ENCODE results near the gene DBT.

Gene DBT

GRCh38 chr1:100177295-100178041, 72.2 kb downstream of the DBT start:
- in situ Hi-C loops (cut with HindIII; ENCODE audit: low pct_ligation_motif_present, low sequenced_read_pairs): no loop called here
- no peak for DNase-seq
- TF ChIP-seq CTCF (IDR thresholded peaks at IDR 0.05; ENCODE audit: low read depth, low read length, missing control alignments): no peak
- no peak overlapping the region for H3K4me3 ChIP-seq (ENCODE audit: low read depth, low read length)
- H3K36me3 ChIP-seq (replicated peaks): no peaks in the 10 kb centered on the region
- H3K27me3 ChIP-seq (replicated peaks): no peaks in the 10 kb centered on the region
- no peak overlapping the region for H3K27ac ChIP-seq

GRCh38 chr1:100168051-100168450, 81.6 kb downstream of the DBT start:
- no peak overlapping the region for H3K4me3 ChIP-seq (ENCODE audit: low read depth, low read length)
- no peaks in the 10 kb centered on the region for H3K27me3 ChIP-seq (replicated peaks)
- no peak for TF ChIP-seq CTCF (IDR thresholded peaks at IDR 0.05; ENCODE audit: low read depth, low read length, missing control alignments)
- no peak for DNase-seq
- in situ Hi-C loops (cut with HindIII; ENCODE audit: low pct_ligation_motif_present, low sequenced_read_pairs): no loop called here
- no peak overlapping the region for H3K27ac ChIP-seq
- no peaks in the 10 kb centered on the region for H3K36me3 ChIP-seq (replicated peaks)

- Histone ChIP-seq H3K36me3 (replicated peaks) (no peaks in the 10 kb centered on the region), H3K4me3 (ENCODE audit: low read depth, low read length) (no peak overlapping the region), H3K27me3 (replicated peaks) (no peaks in the 10 kb centered on the region), H3K27ac (no peak overlapping the region)
- TF ChIP-seq CTCF (IDR thresholded peaks at IDR 0.05; ENCODE audit: low read depth, low read length, missing control alignments): no peak
- in situ Hi-C loops (cut with HindIII; ENCODE audit: low pct_ligation_motif_present, low sequenced_read_pairs): no loop called here
- no peak for DNase-seq
Measured at GRCh38 chr1:100164702-100165101, 84.9 kb downstream of the DBT start.

- no peak for TF ChIP-seq CTCF (IDR thresholded peaks at IDR 0.05; ENCODE audit: low read depth, low read length, missing control alignments)
- H3K4me3 ChIP-seq (ENCODE audit: low read depth, low read length): no peak overlapping the region
- in situ Hi-C loops (cut with HindIII; ENCODE audit: low pct_ligation_motif_present, low sequenced_read_pairs): no loop called here
Measured at GRCh38 chr1:100164216-100164615, 85.4 kb downstream of the DBT start.

GRCh38 chr1:100162881-100163280, 86.8 kb downstream of the DBT start:
- H3K36me3 ChIP-seq (replicated peaks): no peaks in the 10 kb centered on the region
- no peak overlapping the region for H3K27ac ChIP-seq
- no peak for TF ChIP-seq CTCF (IDR thresholded peaks at IDR 0.05; ENCODE audit: low read depth, low read length, missing control alignments)
- H3K4me3 ChIP-seq (ENCODE audit: low read depth, low read length): no peak overlapping the region
- no peak for DNase-seq
- no peaks in the 10 kb centered on the region for H3K27me3 ChIP-seq (replicated peaks)
- in situ Hi-C loops (cut with HindIII; ENCODE audit: low pct_ligation_motif_present, low sequenced_read_pairs): no loop called here

More at GRCh38 chr1:100164216-100164615, 85.4 kb downstream of the DBT start:
- no peak overlapping the region for H3K27ac ChIP-seq
- no peaks in the 10 kb centered on the region for H3K27me3 ChIP-seq (replicated peaks)
- peak; percentile 75 for DNase-seq
- H3K36me3 ChIP-seq (replicated peaks): no peaks in the 10 kb centered on the region

GRCh38 chr1:100152271-100152670, 97.4 kb downstream of the DBT start:
- no peak overlapping the region for H3K27ac ChIP-seq
- in situ Hi-C loops (cut with HindIII; ENCODE audit: low pct_ligation_motif_present, low sequenced_read_pairs): no loop called here
- H3K4me3 ChIP-seq (ENCODE audit: low read depth, low read length): no peak overlapping the region
- DNase-seq: no peak
- H3K27me3 ChIP-seq (replicated peaks): no peaks in the 10 kb centered on the region
- no peak for TF ChIP-seq CTCF (IDR thresholded peaks at IDR 0.05; ENCODE audit: low read depth, low read length, missing control alignments)
- H3K36me3 ChIP-seq (replicated peaks): peaks cover 6% of the 10 kb centered on the region

Measured in brain microvascular endothelial cell (primary cell).